ENCODE measurements around the gene HPSE2. TPM values are rescaled to one million over a fixed set of nuclear protein-coding genes. Genes with fewer than 3 reads are reported as not detected.
A peak's percentile ranks its signal among the peaks of the same experiment; 100 is the strongest.

The HPSE2 gene
- total and polyA plus RNA-seq, 5 experiments from 2014 or later, result 0.07 TPM; not detected in 4

- no peak for ATAC-seq
- DNase-seq, result no peak
- Mint-ChIP-seq H3K27me3 (peaks cover 0 to 13% (median 10%) of the 10 kb centered on the region in 5 donors), H3K9me3 (peaks cover 0 to 22% (median 4%) of the 10 kb centered on the region in 9 donors), H3K36me3 (peaks cover 0 to 8% (median 0%) of the 10 kb centered on the region in 3 donors), H3K4me3 (no peak overlapping the region), H3K4me1 (no peaks in the 10 kb centered on the region), H3K27ac (no peak overlapping the region)
- POLR2A ChIA-PET, result no interaction called here
Observed at GRCh38 chr10:98667081-98667480, 568.6 kb downstream of the HPSE2 start.

- Mint-ChIP-seq H3K4me3 (no peak overlapping the region), H3K27ac (no peak overlapping the region), H3K4me1 (no peaks in the 10 kb centered on the region), H3K36me3 (peaks cover 0 to 8% (median 0%) of the 10 kb centered on the region in 3 donors), H3K27me3 (peaks cover 0 to 13% (median 12%) of the 10 kb centered on the region in 5 donors), H3K9me3 (peaks cover 0 to 22% (median 4%) of the 10 kb centered on the region in 9 donors)
- ATAC-seq, result no peak
- no peak for DNase-seq
- POLR2A ChIA-PET, result no interaction called here
Observed at GRCh38 chr10:98666276-98666675, 569.4 kb downstream of the HPSE2 start.

- Mint-ChIP-seq H3K27ac (no peak overlapping the region), H3K4me3 (no peak overlapping the region), H3K4me1 (no peaks in the 10 kb centered on the region), H3K27me3 (peaks cover 0 to 15% (median 13%) of the 10 kb centered on the region in 5 donors), H3K36me3 (peaks cover 0 to 8% (median 0%) of the 10 kb centered on the region in 3 donors), H3K9me3 (peaks cover 0 to 22% (median 4%) of the 10 kb centered on the region in 9 donors)
- ATAC-seq (peak; percentile 29 to 41), DNase-seq (peak in 5 of 10 donors; percentile 4 to 32 (median 24))
- POLR2A ChIA-PET, result no interaction called here
Observed at GRCh38 chr10:98664329-98665042, 571.2 kb downstream of the HPSE2 start.

- no peaks in the 10 kb centered on the region for H3K4me1 Mint-ChIP-seq
- H3K27ac Mint-ChIP-seq, result no peak overlapping the region
- no peak overlapping the region for H3K4me3 Mint-ChIP-seq
- ATAC-seq, result no peak
- no peaks in the 10 kb centered on the region for H3K36me3 Mint-ChIP-seq
- POLR2A ChIA-PET, result no interaction called here
- H3K27me3 Mint-ChIP-seq, result peaks cover 10 to 21% (median 17%) of the 10 kb centered on the region in 5 donors
- H3K9me3 Mint-ChIP-seq, result peaks cover 0 to 9% (median 0%) of the 10 kb centered on the region in 9 donors
- DNase-seq, result no peak
Observed at GRCh38 chr10:98659951-98660350, 575.7 kb downstream of the HPSE2 start.

- no peak for DNase-seq
- H3K27me3 Mint-ChIP-seq, result peaks cover 10 to 39% (median 18%) of the 10 kb centered on the region in 5 donors
- H3K9me3 Mint-ChIP-seq, result no peaks in the 10 kb centered on the region
- ATAC-seq, result no peak
- no peak overlapping the region for H3K27ac Mint-ChIP-seq
- POLR2A ChIA-PET, result no interaction called here
- no peaks in the 10 kb centered on the region for H3K4me1 Mint-ChIP-seq
- no peaks in the 10 kb centered on the region for H3K36me3 Mint-ChIP-seq
- no peak overlapping the region for H3K4me3 Mint-ChIP-seq
Observed at GRCh38 chr10:98655492-98655891, 580.2 kb downstream of the HPSE2 start.

GRCh38 chr10:98649170-98649569 is 586.5 kb downstream of the HPSE2 start:
- H3K4me3 Mint-ChIP-seq, result no peak overlapping the region
- H3K4me1 Mint-ChIP-seq, result no peaks in the 10 kb centered on the region
- peaks cover 11 to 36% (median 26%) of the 10 kb centered on the region in 5 donors for H3K27me3 Mint-ChIP-seq
- ATAC-seq, result no peak
- no peak overlapping the region for H3K27ac Mint-ChIP-seq
- no peak for DNase-seq
- no peaks in the 10 kb centered on the region for H3K36me3 Mint-ChIP-seq
- no peaks in the 10 kb centered on the region for H3K9me3 Mint-ChIP-seq
- POLR2A ChIA-PET, result no interaction called here

GRCh38 chr10:98646998-98647917 is 588.4 kb downstream of the HPSE2 start:
- ATAC-seq, result no peak
- Mint-ChIP-seq H3K27ac (no peak overlapping the region), H3K36me3 (no peaks in the 10 kb centered on the region)

GRCh38 chr10:98644466-98644865 is 591.2 kb downstream of the HPSE2 start:
- Mint-ChIP-seq H3K27me3 (peaks cover 12 to 30% (median 24%) of the 10 kb centered on the region in 5 donors), H3K9me3 (no peaks in the 10 kb centered on the region), H3K36me3 (no peaks in the 10 kb centered on the region), H3K4me1 (no peaks in the 10 kb centered on the region), H3K4me3 (no peak overlapping the region), H3K27ac (no peak overlapping the region)
- DNase-seq (no peak), ATAC-seq (no peak)
- POLR2A ChIA-PET, result no interaction called here

More at GRCh38 chr10:98646998-98647917, 588.4 kb downstream of the HPSE2 start:
- Mint-ChIP-seq H3K9me3 (no peaks in the 10 kb centered on the region), H3K4me3 (no peak overlapping the region), H3K27me3 (peaks cover 12 to 30% (median 21%) of the 10 kb centered on the region in 5 donors), H3K4me1 (no peaks in the 10 kb centered on the region)
- no peak for DNase-seq
- POLR2A ChIA-PET, result no interaction called here

- Mint-ChIP-seq H3K9me3 (no peaks in the 10 kb centered on the region), H3K27me3 (peaks cover 13 to 30% (median 19%) of the 10 kb centered on the region in 5 donors), H3K4me1 (no peaks in the 10 kb centered on the region), H3K36me3 (no peaks in the 10 kb centered on the region), H3K4me3 (no peak overlapping the region), H3K27ac (no peak overlapping the region)
- DNase-seq (no peak), ATAC-seq (no peak)
- POLR2A ChIA-PET, result no interaction called here
Observed at GRCh38 chr10:98642281-98642680, 593.4 kb downstream of the HPSE2 start.

GRCh38 chr10:98638920-98639319 is 596.7 kb downstream of the HPSE2 start:
- POLR2A ChIA-PET, result no interaction called here
- no peaks in the 10 kb centered on the region for H3K36me3 Mint-ChIP-seq
- no peaks in the 10 kb centered on the region for H3K9me3 Mint-ChIP-seq
- ATAC-seq, result no peak
- peaks cover 6 to 19% (median 11%) of the 10 kb centered on the region in 5 donors for H3K27me3 Mint-ChIP-seq
- H3K4me3 Mint-ChIP-seq, result no peak overlapping the region
- DNase-seq, result no peak
- no peak overlapping the region for H3K27ac Mint-ChIP-seq
- H3K4me1 Mint-ChIP-seq, result no peaks in the 10 kb centered on the region

GRCh38 chr10:98636921-98637329 is 598.7 kb downstream of the HPSE2 start:
- Mint-ChIP-seq H3K36me3 (no peaks in the 10 kb centered on the region), H3K27ac (no peak overlapping the region), H3K4me3 (no peak overlapping the region), H3K4me1 (no peaks in the 10 kb centered on the region), H3K27me3 (peaks cover 7 to 32% (median 12%) of the 10 kb centered on the region in 5 donors), H3K9me3 (no peaks in the 10 kb centered on the region)
- DNase-seq, result no peak
- no peak for ATAC-seq
- POLR2A ChIA-PET, result no interaction called here

GRCh38 chr10:98632456-98633150 is 603.0 kb downstream of the HPSE2 start:
- Mint-ChIP-seq H3K9me3 (no peaks in the 10 kb centered on the region), H3K36me3 (no peaks in the 10 kb centered on the region), H3K27ac (no peak overlapping the region), H3K4me1 (no peaks in the 10 kb centered on the region), H3K4me3 (no peak overlapping the region), H3K27me3 (peaks cover 9 to 32% (median 17%) of the 10 kb centered on the region in 5 donors)
- DNase-seq, result no peak
- ATAC-seq, result no peak
- POLR2A ChIA-PET, result no interaction called here
